Measurements from ENCODE around the gene DUSP16. TPM values are rescaled to one million over a fixed set of nuclear protein-coding genes. Genes with fewer than 3 reads are reported as not detected.

DUSP16 gene
- total and polyA plus RNA-seq, 2 experiments from 2014 or later = 11.7 to 59.4 TPM

GRCh38 chr12:12542286-12542685, 20.4 kb downstream of the DUSP16 start (continued):
- TF ChIP-seq, protein P1, sequence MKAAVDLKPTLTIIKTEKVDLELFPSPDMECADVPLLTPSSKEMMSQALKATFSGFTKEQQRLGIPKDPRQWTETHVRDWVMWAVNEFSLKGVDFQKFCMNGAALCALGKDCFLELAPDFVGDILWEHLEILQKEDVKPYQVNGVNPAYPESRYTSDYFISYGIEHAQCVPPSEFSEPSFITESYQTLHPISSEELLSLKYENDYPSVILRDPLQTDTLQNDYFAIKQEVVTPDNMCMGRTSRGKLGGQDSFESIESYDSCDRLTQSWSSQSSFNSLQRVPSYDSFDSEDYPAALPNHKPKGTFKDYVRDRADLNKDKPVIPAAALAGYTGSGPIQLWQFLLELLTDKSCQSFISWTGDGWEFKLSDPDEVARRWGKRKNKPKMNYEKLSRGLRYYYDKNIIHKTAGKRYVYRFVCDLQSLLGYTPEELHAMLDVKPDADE (IDR thresholded peaks at IDR 0.05) = no peak
- no peak for TF ChIP-seq STAT1 (IDR thresholded peaks at IDR 0.05; ENCODE audit: unreplicated experiment)

DNA sequence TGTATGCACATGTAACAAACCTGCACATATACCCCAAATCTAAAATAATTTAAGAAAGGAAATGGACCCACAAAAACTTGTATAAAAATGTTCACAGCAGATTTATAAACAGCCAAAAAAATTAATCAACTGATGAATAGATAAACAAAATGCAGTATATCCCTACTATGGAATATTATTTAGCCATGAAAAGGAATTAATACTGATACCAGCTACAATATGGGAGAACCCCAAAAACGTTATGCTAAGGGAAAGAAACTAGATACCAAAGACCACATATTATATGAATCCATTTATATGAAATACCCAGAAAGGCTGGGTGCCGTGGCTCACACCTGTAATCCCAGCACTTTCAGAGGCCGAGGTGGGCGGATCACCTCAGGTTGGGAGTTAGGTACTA, 20.9 kb downstream of the DUSP16 start:
- no peak overlapping the region for H3K27ac Mint-ChIP-seq
- Histone ChIP-seq H2AFZ (no peak overlapping the region), H3K4me3 (no peak overlapping the region), H3K4me2 (no peak overlapping the region), H3K9me2 (ENCODE audit: insufficient read depth) (no peaks in the 10 kb centered on the region), H3K79me2 (replicated peaks; ENCODE audit: insufficient read depth) (peaks cover 87% of the 10 kb centered on the region), H3F3A (replicated peaks; ENCODE audit: low read depth) (no peaks in the 10 kb centered on the region), H3K4me1 (ENCODE audit: insufficient read depth) (peaks cover 15% of the 10 kb centered on the region; the same call in 1 of the 2 replicates), H3K36me3 (ENCODE audit: insufficient read depth) (0 out of 2 replicates have a peak, but pooled peaks cover 8% of the 10 kb centered on the region), H3K27ac (ENCODE audit: low read depth) (no peak overlapping the region), H3K27me3 (ENCODE audit: insufficient read depth) (no peaks in the 10 kb centered on the region), H4K20me1 (replicated peaks; ENCODE audit: insufficient read depth) (peaks cover 7% of the 10 kb centered on the region)
- H3K4me1 Mint-ChIP-seq = peaks cover 27% of the 10 kb centered on the region
- no peak for ATAC-seq
- peaks cover 14% of the 10 kb centered on the region; the same call in 2 of the 3 replicates for H3K36me3 Mint-ChIP-seq (ENCODE audit: low read depth)
- H3K27me3 Mint-ChIP-seq (ENCODE audit: insufficient read depth, low read depth, poor library complexity) = no peaks in the 10 kb centered on the region
- H3K9me3 Mint-ChIP-seq = no peaks in the 10 kb centered on the region
- no peak for DNase-seq (ENCODE audit: low spot score)
- no peak overlapping the region for H3K4me3 Mint-ChIP-seq
- TF ChIP-seq POLR2AphosphoS5 (IDR thresholded peaks at IDR 0.05; ENCODE audit: low read depth) (no peak), CREB1 (CRISPR knock-in tag; IDR thresholded peaks at IDR 0.05; ENCODE audit: low read depth) (no peak), EZH2 (IDR thresholded peaks at IDR 0.05; ENCODE audit: low read depth, unreplicated experiment) (no peak), EZH2phosphoT487 (IDR thresholded peaks at IDR 0.05; ENCODE audit: unreplicated experiment) (no peak), ZNF114 (CRISPR knock-in tag; IDR thresholded peaks at IDR 0.05) (no peak), ZNF331 (CRISPR knock-in tag; IDR thresholded peaks at IDR 0.05; ENCODE audit: low read depth) (no peak), STAT1 (IDR thresholded peaks at IDR 0.05; ENCODE audit: unreplicated experiment) (no peak), NANOG (IDR thresholded peaks at IDR 0.05; ENCODE audit: borderline replicate concordance) (no peak)
- TF ChIP-seq, protein P2, sequence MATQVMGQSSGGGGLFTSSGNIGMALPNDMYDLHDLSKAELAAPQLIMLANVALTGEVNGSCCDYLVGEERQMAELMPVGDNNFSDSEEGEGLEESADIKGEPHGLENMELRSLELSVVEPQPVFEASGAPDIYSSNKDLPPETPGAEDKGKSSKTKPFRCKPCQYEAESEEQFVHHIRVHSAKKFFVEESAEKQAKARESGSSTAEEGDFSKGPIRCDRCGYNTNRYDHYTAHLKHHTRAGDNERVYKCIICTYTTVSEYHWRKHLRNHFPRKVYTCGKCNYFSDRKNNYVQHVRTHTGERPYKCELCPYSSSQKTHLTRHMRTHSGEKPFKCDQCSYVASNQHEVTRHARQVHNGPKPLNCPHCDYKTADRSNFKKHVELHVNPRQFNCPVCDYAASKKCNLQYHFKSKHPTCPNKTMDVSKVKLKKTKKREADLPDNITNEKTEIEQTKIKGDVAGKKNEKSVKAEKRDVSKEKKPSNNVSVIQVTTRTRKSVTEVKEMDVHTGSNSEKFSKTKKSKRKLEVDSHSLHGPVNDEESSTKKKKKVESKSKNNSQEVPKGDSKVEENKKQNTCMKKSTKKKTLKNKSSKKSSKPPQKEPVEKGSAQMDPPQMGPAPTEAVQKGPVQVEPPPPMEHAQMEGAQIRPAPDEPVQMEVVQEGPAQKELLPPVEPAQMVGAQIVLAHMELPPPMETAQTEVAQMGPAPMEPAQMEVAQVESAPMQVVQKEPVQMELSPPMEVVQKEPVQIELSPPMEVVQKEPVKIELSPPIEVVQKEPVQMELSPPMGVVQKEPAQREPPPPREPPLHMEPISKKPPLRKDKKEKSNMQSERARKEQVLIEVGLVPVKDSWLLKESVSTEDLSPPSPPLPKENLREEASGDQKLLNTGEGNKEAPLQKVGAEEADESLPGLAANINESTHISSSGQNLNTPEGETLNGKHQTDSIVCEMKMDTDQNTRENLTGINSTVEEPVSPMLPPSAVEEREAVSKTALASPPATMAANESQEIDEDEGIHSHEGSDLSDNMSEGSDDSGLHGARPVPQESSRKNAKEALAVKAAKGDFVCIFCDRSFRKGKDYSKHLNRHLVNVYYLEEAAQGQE (IDR thresholded peaks at IDR 0.05; ENCODE audit: unreplicated experiment) = no peak
- TF ChIP-seq, protein P3, sequence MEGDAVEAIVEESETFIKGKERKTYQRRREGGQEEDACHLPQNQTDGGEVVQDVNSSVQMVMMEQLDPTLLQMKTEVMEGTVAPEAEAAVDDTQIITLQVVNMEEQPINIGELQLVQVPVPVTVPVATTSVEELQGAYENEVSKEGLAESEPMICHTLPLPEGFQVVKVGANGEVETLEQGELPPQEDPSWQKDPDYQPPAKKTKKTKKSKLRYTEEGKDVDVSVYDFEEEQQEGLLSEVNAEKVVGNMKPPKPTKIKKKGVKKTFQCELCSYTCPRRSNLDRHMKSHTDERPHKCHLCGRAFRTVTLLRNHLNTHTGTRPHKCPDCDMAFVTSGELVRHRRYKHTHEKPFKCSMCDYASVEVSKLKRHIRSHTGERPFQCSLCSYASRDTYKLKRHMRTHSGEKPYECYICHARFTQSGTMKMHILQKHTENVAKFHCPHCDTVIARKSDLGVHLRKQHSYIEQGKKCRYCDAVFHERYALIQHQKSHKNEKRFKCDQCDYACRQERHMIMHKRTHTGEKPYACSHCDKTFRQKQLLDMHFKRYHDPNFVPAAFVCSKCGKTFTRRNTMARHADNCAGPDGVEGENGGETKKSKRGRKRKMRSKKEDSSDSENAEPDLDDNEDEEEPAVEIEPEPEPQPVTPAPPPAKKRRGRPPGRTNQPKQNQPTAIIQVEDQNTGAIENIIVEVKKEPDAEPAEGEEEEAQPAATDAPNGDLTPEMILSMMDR (conservative IDR thresholded peaks at IDR 0.05; ENCODE audit: low read depth in 2 of 2) = no peak
- TF ChIP-seq, protein P4, sequence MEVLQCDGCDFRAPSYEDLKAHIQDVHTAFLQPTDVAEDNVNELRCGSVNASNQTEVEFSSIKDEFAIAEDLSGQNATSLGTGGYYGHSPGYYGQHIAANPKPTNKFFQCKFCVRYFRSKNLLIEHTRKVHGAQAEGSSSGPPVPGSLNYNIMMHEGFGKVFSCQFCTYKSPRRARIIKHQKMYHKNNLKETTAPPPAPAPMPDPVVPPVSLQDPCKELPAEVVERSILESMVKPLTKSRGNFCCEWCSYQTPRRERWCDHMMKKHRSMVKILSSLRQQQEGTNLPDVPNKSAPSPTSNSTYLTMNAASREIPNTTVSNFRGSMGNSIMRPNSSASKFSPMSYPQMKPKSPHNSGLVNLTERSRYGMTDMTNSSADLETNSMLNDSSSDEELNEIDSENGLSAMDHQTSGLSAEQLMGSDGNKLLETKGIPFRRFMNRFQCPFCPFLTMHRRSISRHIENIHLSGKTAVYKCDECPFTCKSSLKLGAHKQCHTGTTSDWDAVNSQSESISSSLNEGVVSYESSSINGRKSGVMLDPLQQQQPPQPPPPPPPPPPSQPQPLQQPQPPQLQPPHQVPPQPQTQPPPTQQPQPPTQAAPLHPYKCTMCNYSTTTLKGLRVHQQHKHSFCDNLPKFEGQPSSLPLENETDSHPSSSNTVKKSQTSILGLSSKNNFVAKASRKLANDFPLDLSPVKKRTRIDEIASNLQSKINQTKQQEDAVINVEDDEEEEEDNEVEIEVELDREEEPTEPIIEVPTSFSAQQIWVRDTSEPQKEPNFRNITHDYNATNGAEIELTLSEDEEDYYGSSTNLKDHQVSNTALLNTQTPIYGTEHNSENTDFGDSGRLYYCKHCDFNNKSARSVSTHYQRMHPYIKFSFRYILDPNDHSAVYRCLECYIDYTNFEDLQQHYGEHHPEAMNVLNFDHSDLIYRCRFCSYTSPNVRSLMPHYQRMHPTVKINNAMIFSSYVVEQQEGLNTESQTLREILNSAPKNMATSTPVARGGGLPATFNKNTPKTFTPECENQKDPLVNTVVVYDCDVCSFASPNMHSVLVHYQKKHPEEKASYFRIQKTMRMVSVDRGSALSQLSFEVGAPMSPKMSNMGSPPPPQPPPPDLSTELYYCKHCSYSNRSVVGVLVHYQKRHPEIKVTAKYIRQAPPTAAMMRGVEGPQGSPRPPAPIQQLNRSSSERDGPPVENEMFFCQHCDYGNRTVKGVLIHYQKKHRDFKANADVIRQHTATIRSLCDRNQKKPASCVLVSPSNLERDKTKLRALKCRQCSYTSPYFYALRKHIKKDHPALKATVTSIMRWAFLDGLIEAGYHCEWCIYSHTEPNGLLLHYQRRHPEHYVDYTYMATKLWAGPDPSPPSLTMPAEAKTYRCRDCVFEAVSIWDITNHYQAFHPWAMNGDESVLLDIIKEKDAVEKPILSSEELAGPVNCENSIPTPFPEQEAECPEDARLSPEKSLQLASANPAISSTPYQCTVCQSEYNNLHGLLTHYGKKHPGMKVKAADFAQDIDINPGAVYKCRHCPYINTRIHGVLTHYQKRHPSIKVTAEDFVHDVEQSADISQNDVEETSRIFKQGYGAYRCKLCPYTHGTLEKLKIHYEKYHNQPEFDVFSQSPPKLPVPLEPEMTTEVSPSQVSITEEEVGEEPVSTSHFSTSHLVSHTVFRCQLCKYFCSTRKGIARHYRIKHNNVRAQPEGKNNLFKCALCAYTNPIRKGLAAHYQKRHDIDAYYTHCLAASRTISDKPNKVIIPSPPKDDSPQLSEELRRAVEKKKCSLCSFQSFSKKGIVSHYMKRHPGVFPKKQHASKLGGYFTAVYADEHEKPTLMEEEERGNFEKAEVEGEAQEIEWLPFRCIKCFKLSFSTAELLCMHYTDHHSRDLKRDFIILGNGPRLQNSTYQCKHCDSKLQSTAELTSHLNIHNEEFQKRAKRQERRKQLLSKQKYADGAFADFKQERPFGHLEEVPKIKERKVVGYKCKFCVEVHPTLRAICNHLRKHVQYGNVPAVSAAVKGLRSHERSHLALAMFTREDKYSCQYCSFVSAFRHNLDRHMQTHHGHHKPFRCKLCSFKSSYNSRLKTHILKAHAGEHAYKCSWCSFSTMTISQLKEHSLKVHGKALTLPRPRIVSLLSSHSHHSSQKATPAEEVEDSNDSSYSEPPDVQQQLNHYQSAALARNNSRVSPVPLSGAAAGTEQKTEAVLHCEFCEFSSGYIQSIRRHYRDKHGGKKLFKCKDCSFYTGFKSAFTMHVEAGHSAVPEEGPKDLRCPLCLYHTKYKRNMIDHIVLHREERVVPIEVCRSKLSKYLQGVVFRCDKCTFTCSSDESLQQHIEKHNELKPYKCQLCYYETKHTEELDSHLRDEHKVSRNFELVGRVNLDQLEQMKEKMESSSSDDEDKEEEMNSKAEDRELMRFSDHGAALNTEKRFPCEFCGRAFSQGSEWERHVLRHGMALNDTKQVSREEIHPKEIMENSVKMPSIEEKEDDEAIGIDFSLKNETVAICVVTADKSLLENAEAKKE (CRISPR knock-in tag; IDR thresholded peaks at IDR 0.05) = no peak

All from GM23338 (cell line).